Left renal pelvis (tissue), 4 donors: ENCODE measurements around the gene SHANK2. TPM values are rescaled to one million over a fixed set of nuclear protein-coding genes. Genes with fewer than 3 reads are reported as not detected.
A peak's percentile ranks its signal among the peaks of the same experiment; 100 is the strongest.

Source experiments
- DNase-seq, 4 donors: peaks; one replicate each; pipeline ENCODE4 v3.0.0-alpha.2; 2013; ENCODE audit warnings: low read depth in 4 of 4, low spot score in 3 of 4
- polyA plus RNA-seq, 4 donors: library from polyadenylated mRNA; unstranded; fragments of 120-200 nt; gene quantifications; one replicate each; pipeline ENCODE4 v1.2.1, GENCODE V29; 2013; ENCODE audit not compliant: insufficient read length in 4 of 4

The SHANK2 gene
- polyA plus RNA-seq = 10 to 100 TPM in 3 of 4 donors, 1 to 10 TPM in 1; 4.5 to 36.6 (median 27.4) TPM

DNA sequence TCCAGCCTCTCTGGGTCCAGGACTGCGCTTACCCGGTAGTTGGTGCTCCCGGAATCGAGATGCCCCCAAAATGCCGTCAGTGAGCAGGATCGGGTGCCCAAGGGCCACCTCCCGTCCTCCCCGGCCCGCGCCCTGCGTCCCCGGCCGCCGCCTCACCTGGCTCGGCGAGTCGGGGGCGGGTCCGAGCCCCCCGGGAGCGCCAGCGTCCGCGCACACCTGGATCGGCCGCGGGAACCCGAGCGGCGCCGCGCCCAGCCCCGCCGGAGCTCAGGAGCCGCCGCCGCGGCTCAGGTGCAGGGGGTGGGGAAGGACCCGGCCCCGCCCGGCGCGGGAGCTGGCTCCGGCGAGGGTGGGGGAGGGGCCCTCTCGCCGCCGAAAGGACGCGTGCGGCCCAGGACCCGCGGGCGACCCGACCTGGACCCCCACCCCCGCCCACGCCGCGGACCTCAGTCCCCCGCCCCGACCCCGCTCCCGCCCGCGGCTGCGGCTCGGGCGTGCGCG is at the start of gene SHANK2:
TSS of gene SHANK2 (minus strand) at position 309 of the 501 bp plus-strand sequence. CDS start 105,251 bp downstream, outside the sequence.
- no peak for DNase-seq

DNA sequence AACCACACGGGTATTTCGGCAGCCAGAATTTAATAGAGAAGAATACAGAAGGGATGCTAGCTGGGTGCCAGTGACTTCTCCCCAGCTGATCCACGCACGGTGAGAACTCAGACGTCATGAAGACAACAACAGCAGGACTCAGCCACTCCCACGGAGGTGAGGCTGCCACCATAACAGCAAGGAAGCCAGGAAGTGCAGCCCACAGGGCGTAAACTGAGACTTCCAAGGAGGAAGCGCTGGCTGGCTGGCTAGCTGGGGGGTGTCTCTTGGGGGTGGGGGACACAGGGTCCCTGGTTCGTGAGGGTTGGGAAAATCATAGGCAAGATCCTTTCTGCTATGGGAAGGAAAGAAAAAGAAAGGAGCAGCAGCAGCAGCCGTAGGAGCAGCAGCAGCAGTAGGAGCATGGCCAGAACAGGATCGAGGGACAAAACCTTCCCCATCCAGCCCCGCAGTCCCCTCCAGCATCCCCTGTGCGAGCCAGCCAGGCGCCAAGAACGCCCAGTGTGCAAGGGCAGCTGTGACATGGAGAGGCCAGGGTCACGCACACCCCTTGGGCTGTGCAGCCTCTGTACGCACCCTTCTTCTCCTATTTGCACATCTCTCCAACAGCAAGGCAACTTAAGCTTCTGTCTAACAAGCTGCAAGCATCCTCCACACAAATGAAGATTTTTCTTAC is 49.6 kb upstream of the SHANK2 start:
- DNase-seq = no peak

GRCh38 chr11:71301046-71301857 is 48.9 kb upstream of the SHANK2 start:
- no peak for DNase-seq

DNA sequence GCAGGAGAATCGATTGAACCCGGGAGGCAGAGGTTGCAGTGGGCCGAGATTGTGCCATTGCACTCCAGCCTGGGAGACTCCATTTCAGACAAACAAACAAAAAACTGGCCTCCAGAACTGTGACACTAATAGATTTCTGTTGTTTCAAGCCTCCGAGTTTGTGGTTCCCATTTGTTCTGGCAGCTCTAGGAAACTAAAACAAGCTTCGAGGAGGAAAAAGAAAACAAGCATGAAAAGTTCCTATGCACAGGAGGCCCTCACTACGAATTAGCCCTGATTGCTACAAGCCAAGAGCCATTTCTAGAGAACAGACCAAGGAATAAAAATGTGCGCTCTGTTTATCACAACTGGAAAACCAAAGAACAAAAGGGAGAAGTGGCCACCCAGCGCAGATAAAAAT is 47.8 kb upstream of the SHANK2 start:
- DNase-seq = no peak

GRCh38 chr11:71298761-71299181 is 46.4 kb upstream of the SHANK2 start:
- DNase-seq = no peak

DNA sequence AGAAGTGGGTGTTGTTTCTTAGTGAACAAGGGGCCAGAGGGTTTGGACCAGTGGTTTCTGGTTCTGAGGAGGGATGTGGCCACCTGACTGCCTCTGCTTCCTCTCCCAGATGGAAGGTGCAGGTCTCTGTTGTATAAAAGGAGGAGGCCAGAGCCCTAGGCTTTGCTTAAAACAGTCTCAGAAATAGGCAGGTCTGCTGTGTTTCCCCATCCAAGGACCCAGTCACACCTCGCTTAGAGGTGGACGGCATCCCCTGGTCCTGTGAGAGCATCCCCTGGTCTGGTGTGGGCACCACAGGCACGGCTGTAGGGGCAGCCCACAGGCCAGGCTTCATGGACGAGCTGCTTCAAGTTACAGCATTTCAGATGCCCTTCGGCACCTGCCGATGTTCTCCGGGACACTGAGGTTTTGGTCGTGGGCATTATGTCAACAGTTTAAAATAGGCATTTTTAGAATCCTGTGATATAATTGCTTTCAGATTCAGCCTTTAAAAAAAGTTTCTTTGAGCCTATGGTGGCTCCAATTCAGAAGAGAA is 45.7 kb upstream of the SHANK2 start:
- DNase-seq = no peak

DNA sequence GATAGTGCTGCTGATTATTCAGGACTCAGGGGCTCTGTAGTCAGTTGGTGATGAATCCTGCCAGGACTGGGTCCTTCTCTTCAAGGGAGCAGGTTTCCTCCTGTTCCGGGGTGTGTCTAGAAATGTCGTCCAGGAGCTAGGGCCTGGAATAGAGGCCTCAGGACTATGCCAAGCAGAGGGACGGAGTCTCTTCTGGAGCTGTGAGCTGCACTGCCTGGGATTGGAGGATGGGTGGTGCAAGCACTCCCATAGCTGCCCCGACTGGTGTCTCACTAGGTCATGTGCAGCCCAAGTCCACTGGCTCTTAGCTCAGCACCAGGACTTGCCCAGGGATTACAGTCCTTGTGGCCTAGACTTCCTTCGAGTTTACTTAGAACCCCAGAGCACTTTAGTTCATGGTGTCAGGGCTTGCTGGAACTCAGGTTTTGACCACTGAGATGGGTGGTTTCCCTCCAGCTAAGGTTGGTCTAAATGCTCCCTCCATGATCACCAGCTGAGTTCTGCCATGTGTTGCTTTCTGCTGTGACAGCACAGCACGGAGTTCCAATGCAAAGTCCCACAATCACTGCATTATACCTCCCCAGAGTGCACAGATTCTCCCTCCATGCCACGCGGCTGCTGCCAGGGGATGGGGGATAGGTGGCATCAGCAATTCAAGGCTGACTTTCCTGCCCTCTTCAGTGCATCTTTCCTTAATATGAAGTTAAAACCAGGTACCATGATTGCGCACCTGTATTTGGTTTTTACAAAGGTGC is 42.6 kb upstream of the SHANK2 start:
- DNase-seq = no peak

- no peak for DNase-seq
These were observed 41.8 kb upstream of the SHANK2 start for GRCh38 chr11:71293961-71294782.

- DNase-seq = peak in 3 of 4 donors; percentile 37 to 56 (median 46)
These were observed 34.6 kb upstream of the SHANK2 start for GRCh38 chr11:71286701-71287643.

- no peak for DNase-seq
These were observed 32.7 kb upstream of the SHANK2 start for GRCh38 chr11:71285111-71285510.

DNA sequence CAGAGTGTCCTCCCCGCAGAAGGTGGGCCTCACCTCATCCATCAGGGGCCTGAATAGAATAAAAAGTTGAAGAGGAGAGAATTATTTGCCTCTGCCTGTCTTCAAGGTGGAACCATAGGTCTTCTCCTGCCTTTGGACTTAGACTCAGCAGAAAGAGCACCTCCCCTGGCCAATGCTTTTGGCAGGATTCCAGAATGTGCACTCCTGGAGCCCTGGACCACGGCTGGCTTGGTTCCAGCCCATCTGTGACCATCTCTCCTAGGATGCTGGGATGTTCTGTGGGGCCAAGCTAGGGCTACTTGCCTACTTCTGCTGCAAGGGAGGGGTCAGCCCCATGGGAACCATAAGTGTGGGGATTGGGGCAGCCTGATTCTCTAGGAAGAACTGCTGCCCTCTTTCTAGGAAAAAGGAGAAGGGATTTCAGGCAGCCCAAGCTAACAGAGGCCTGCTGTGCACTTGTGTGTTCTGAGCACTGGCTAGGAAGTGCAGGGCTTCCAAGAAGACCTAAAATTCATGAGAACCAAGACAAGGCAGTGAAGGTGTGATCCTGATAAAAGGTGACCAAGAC is 32.2 kb upstream of the SHANK2 start:
- no peak for DNase-seq

- DNase-seq = peak in 1 of 4 donors; percentile 37
These were observed 31.6 kb upstream of the SHANK2 start for GRCh38 chr11:71283971-71284441.

DNA sequence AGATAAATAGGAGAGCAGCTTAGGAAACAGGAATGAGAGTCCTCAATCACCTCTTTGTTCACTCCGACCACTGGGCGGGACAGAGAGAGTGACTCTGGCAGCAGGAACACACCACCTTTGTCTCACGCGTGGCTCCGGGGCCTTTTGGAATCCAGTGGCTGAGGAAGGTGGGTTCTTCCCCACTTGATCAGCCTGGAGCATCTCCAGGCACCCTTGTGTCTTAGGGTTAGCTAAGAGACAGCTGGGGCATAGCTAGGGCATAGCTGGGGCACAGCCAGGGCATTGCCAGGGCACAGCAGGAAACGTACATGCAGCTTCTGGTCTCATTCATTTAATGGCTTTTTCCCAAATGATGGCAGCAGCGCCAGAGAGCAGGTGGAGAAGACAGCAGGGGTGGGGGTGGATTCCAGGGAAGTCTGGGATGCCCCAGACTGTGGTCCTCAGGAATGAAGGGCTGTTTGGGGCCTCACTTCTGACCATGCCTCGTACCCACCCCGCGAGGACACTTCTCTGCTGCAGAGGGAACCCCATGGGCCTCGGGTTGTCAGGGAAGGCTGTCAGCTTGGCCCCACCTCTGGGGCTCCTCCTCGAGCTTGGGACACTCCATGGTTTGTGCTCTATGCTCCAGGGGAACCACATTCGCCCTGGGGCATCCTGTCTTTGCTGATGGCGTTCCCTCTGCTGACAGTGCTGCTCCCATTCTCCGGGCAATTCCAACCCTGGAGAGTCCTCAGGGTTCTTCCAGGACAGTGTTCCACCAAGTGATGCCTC is 30.4 kb upstream of the SHANK2 start:
- no peak for DNase-seq

- no peak for DNase-seq
These were observed 29.5 kb upstream of the SHANK2 start for GRCh38 chr11:71281831-71282230.

DNA sequence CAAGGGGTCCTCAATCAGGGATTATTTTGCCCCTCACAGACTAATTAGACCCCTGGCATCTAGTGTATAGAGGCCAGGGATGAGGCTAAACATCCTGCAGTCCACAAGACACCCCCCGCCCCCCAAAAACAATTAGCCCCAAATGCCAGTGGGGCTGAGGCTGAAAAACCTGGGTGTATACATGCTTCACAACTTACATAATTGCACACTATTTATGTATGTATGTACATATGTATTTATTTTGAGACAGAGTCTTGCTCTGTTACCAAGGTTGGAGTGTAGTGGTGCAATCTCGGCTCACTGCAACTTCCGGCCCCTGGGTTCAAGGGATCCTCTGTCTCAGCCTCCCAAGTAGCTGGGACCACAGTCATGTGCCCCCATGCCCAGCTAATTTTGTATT is 28.8 kb upstream of the SHANK2 start:
- DNase-seq = no peak

- DNase-seq = no peak
These were observed 27.7 kb upstream of the SHANK2 start for GRCh38 chr11:71279916-71280645.

DNA sequence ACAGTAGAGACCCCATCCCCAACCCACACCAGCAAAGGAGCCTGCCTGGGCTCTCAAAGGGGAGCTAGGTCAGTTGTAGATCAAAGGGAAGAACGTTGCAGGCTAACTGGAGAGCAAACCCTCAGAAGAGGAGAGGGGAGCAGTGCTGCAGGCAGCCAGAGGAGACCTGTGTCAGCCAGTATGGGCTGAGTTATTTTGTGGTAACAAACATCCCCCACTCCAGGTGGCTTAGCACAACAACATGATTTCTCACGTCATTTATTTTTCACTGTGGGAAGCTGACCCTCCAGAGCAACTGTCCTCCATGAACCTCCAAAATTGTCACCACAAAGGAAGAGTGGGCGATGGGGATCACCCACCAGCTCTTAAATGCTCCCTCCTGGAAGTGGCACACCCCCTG is 19.8 kb upstream of the SHANK2 start:
- DNase-seq = no peak
